HEK293 (cell line): ENCODE results near the gene MAP1LC3C.

ENCODE experiments used
- CTCF ChIP-seq: fragments of 450-650 bp; formaldehyde crosslinking; IDR thresholded peaks from 2 replicates; pipeline ENCODE4 v1.5.1; 2016; ENCODE audit warnings: missing biosample characterization, missing genetic modification characterization
- KLF1 ChIP-seq: fragments of 450-650 bp; formaldehyde crosslinking; IDR thresholded peaks from 2 replicates; pipeline ENCODE4 v1.5.1; 2016; ENCODE audit warnings: missing biosample characterization, missing genetic modification characterization
- REST ChIP-seq: fragments of 450-650 bp; formaldehyde crosslinking; IDR thresholded peaks from 2 replicates; pipeline ENCODE4 v1.5.1; 2016; ENCODE audit warnings: missing biosample characterization, missing genetic modification characterization
- TCF7L2 ChIP-seq: IDR thresholded peaks from 2 replicates; pipeline ENCODE4 v1.6.1; 2011; ENCODE audit warnings: low read depth, mild to moderate bottlenecking, inconsistent platforms, low read length, moderate library complexity, borderline replicate concordance
- ZBTB8A ChIP-seq: fragments of 450-650 bp; formaldehyde crosslinking; IDR thresholded peaks from 2 replicates; pipeline ENCODE4 v1.5.1; 2016; ENCODE audit warnings: missing biosample characterization, missing genetic modification characterization
- ZNF140 ChIP-seq: fragments of 450-650 bp; formaldehyde crosslinking; IDR thresholded peaks from 2 replicates; pipeline ENCODE4 v1.5.1; 2016; ENCODE audit warnings: missing biosample characterization, missing genetic modification characterization
- ZNF146 ChIP-seq: fragments of 450-650 bp; formaldehyde crosslinking; IDR thresholded peaks from 2 replicates; pipeline ENCODE4 v1.5.1; 2016; ENCODE audit warnings: missing biosample characterization, missing genetic modification characterization
- ZNF280C ChIP-seq: fragments of 450-650 bp; formaldehyde crosslinking; IDR thresholded peaks from 2 replicates; pipeline ENCODE4 v1.5.1; 2016; ENCODE audit warnings: missing biosample characterization, missing genetic modification characterization
- ZNF280D ChIP-seq: fragments of 450-650 bp; formaldehyde crosslinking; IDR thresholded peaks from 2 replicates; pipeline ENCODE4 v1.5.1; 2016; ENCODE audit warnings: missing biosample characterization, missing genetic modification characterization
- ZNF302 ChIP-seq: fragments of 450-650 bp; formaldehyde crosslinking; IDR thresholded peaks from 2 replicates; pipeline ENCODE4 v1.5.1; 2016; ENCODE audit warnings: missing biosample characterization, missing genetic modification characterization, low read depth

GRCh38 chr1:241990040-241990439, 8.9 kb downstream of the MAP1LC3C start:
- TF ChIP-seq ZBTB8A (tag by site-specific recombination) = no peak
- no peak for TF ChIP-seq ZNF302 (tag by site-specific recombination)
- TF ChIP-seq TCF7L2 = no peak
- TF ChIP-seq ZNF146 (tag by site-specific recombination) = no peak
- no peak for TF ChIP-seq ZNF280D (tag by site-specific recombination)
- no peak for TF ChIP-seq ZNF140 (tag by site-specific recombination)
- no peak for TF ChIP-seq CTCF (tag by site-specific recombination)
- no peak for TF ChIP-seq ZNF280C (tag by site-specific recombination)
- no peak for TF ChIP-seq KLF1
- no peak for TF ChIP-seq REST (tag by site-specific recombination)
